Hematopoietic multipotent progenitor cell (in vitro differentiated cells): Measurements from ENCODE around the gene SPEG. TPM values are rescaled to one million over a fixed set of nuclear protein-coding genes. Genes with fewer than 3 reads are reported as not detected.

Experiments
- DNase-seq, 3 donors: peaks; one replicate each; pipeline ENCODE4 v3.0.0-alpha.2; 2011 to 2015; ENCODE audit warnings: low read depth in 2 of 3, low spot score in 2 of 3
- total RNA-seq: library from RNA; depleted of rRNA; stranded (reverse); fragments of >200 nt; gene quantifications from one replicate; pipeline ENCODE4 v1.2.3, GENCODE V29; 2012

The SPEG gene
- total RNA-seq, 1 donor: 0.81 TPM

DNA sequence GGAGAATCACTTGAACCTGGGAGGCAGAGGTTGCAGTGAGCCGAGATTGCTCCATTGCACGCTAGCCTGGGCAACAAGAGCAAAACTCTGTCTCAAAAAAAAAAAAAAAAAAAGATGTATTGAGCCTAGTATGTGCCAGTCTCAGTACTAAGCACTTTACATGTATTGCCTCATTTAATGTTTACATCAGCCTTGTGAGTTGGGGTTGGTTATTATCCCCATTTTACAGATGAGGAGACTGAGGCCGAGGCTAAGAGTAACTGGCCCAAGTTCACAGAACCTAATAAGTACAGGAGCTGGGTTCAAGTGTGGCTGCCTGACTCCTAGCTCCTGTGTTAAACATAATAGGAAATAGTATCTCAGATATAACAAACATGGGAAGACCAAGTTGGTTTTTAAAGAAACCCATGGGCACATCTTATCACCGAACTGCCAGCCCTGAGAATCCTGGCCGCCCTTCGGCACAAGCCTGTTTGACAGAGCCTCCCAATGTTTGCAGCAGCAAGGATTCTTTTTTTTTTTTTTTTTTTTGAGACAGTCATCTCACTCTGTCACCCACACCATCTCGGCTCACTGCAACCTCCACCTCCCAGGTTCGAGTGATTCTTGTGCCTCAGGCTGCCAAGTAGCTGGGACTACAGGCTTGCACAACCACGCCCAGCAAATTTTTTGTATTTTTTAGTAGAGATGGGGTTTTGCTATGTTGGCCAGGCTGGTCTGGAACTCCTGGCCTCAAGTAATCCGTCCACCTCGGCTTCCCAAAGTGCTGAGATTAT is 39.8 kb downstream of the SPEG start:
- DNase-seq: no peak

- no peak for DNase-seq
Measured at GRCh38 chr2:219475278-219475677, 40.6 kb downstream of the SPEG start.

DNA sequence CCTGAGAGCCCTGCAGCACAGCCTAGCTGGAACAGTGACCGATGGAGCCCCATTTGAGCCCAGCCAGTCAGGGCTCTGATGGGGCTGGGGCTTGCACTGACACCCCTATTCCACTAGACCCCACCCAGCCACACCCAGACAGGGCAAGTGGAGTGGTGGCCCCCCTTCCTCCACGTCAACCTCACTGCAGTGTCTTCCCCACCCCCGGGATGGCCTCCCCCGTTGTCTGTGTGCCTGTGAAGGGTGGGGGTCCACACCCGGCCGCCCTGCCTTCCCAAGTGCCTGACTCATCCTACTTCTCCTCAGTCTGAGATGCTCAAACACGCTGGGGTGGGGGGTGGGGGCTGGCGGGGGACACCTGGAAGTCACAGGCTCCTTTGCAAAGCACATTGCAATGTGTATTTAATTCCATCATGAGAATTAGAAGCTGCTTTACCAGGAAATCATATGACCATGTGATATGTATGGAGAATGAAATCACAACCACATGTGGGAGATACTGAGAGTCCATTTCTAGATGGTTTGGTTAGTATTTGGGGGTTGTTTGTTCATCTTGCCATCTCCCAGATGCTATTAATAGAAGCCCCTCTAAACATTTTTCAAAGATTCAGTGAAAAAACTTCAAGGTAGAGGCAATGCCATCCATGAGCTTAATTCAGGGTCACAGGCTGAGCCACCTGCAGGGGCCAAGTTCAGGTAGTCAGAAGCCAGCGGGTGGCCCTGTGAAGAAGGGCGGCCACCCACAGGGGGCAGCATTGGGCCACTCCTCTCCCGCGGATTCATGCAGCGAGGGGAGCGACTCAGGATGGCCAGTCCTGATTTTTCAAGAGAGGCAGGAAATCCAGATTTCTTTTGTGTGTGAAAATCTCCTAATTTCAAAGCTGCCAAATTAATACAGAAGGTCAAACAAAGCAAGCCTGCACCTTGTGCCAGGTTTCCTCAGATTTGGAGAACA is 41.3 kb downstream of the SPEG start:
- DNase-seq: peak in 2 of 3 donors; percentile 43 to 63

DNA sequence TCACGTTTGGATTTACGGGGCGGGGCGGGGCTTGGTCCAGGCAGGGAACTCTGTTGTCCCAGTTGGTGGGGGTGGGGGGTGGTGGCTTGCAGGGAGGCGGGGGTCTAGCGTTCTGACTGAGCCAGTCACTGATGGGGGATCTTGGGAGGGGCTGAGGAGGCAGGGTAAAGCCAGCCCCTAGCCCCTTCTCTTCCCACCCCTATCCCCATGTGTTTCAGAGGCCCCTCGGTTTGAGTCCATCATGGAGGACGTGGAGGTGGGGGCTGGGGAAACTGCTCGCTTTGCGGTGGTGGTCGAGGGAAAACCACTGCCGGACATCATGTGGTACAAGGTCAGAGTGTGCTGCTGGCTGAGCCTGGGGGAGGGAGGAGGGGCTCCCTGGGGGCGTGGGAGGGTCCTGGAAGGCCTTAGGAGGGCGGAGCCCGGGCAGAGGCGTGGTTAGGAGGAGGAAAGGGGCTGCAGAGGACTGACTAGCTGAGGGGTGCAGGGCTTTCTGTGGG is 42.1 kb downstream of the SPEG start:
- no peak for DNase-seq

GRCh38 chr2:219477179-219477578 is 42.5 kb downstream of the SPEG start:
- no peak for DNase-seq

GRCh38 chr2:219477815-219478214 is 43.2 kb downstream of the SPEG start:
- DNase-seq: no peak

DNA sequence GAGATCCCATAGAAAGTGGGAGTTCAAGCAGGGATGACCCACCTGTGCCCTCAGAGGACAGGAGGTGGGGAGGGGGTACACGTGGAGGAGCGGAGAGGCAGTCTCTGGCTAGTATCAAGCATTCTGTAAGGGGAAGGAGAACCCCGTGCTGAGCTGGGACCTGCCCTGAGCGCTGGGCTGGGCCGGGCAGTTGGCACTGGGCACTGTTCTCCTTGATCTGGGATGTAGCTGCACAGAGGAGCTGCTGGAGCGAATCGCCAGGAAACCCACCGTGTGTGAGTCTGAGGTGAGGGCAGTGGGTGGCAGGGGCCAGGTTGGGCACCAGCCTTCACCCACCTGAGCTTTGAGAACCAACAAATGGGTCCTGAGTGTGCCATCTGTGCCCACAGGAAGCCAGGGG is 44.3 kb downstream of the SPEG start:
- DNase-seq: no peak

DNA sequence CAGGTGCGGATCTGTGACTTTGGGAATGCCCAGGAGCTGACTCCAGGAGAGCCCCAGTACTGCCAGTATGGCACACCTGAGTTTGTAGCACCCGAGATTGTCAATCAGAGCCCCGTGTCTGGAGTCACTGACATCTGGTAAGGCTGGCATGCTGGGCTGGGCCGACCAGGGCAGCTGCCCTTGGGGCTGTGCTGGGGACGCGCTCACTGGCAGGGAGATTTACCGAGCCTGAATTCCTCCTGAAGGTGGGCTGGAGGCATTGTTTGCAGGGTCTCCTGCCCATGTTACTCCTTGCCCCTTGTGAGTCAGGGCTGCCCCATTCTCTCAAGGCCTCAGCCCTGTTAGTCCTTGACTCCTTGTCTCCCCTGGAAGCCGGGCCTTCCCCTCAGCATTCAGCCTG is 45.4 kb downstream of the SPEG start:
- no peak for DNase-seq

DNA sequence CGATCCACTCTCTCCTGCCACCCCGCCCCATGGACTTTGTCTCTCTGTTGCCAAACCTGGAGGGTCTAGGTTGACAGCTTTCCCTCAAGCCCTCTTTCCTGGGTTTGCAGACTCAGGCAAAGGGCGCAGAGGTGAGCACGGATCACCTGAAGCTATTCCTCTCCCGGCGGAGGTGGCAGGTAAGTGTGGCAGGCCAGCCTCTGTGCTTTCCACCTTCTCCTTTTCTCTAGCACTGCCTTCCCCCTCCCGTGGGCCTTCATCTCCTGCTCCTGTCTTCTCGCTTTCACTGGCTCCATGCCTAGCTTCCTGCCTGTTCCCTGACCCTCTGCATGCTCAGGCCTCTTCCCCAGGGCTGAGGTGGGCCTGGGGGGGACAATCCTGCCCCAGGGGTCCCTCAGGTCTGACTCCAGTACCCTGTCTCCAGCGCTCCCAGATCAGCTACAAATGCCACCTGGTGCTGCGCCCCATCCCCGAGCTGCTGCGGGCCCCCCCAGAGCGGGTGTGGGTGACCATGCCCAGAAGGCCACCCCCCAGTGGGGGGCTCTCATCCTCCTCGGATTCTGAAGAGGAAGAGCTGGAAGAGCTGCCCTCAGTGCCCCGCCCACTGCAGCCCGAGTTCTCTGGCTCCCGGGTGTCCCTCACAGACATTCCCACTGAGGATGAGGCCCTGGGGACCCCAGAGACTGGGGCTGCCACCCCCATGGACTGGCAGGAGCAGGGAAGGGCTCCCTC is 48.2 kb downstream of the SPEG start:
- DNase-seq: no peak

DNA sequence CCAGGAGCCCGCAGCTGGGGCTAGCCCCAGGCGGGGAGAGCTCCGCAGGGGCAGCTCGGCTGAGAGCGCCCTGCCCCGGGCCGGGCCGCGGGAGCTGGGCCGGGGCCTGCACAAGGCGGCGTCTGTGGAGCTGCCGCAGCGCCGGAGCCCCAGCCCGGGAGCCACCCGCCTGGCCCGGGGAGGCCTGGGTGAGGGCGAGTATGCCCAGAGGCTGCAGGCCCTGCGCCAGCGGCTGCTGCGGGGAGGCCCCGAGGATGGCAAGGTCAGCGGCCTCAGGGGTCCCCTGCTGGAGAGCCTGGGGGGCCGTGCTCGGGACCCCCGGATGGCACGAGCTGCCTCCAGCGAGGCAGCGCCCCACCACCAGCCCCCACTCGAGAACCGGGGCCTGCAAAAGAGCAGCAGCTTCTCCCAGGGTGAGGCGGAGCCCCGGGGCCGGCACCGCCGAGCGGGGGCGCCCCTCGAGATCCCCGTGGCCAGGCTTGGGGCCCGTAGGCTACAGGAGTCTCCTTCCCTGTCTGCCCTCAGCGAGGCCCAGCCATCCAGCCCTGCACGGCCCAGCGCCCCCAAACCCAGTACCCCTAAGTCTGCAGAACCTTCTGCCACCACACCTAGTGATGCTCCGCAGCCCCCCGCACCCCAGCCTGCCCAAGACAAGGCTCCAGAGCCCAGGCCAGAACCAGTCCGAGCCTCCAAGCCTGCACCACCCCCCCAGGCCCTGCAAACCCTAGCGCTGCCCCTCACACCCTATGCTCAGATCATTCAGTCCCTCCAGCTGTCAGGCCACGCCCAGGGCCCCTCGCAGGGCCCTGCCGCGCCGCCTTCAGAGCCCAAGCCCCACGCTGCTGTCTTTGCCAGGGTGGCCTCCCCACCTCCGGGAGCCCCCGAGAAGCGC is 49.1 kb downstream of the SPEG start:
- DNase-seq: no peak

- DNase-seq: no peak
Measured at GRCh38 chr2:219484343-219485200, 49.9 kb downstream of the SPEG start.

GRCh38 chr2:219485201-219485580 is 50.5 kb downstream of the SPEG start:
- no peak for DNase-seq

- DNase-seq: no peak
Measured at GRCh38 chr2:219486380-219486959, 51.8 kb downstream of the SPEG start.

- no peak for DNase-seq
Measured at GRCh38 chr2:219488149-219488843, 53.7 kb downstream of the SPEG start.

- DNase-seq: no peak
Measured at GRCh38 chr2:219488844-219489194, 54.2 kb downstream of the SPEG start.

- DNase-seq: no peak
Measured at GRCh38 chr2:219489315-219489714, 54.7 kb downstream of the SPEG start.

DNA sequence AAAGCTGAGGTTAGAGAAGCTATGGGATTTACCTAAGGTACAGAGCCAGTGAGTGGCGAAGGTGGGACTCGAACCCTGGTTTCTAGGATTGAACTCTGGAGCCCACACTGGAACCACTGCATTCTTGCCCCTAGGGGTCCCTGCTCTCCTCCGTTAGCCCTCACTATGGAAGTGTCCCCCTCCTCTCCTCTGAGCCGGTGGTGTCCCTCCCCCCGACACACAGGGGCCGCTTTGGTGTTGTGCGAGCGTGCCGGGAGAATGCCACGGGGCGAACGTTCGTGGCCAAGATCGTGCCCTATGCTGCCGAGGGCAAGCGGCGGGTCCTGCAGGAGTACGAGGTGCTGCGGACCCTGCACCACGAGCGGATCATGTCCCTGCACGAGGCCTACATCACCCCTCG is 55.5 kb downstream of the SPEG start:
- DNase-seq: no peak

- DNase-seq: no peak
Measured at GRCh38 chr2:219490600-219491130, 56.0 kb downstream of the SPEG start.
